ENCODE data around the gene CNTNAP1.

The CNTNAP1 gene

GRCh38 chr17:42702446-42702845, 20.1 kb downstream of the CNTNAP1 start:
- DNase-seq (ENCODE audit: low read depth, low spot score) = no peak
- no peak overlapping the region for H3K4me3 ChIP-seq (ENCODE audit: low read depth, low read length)
- TF ChIP-seq CTCF (IDR thresholded peaks at IDR 0.05; ENCODE audit: low read depth, low read length) = no peak
- in situ Hi-C loops (cut with HindIII; ENCODE audit: low sequenced_read_pairs) = no loop called here

- in situ Hi-C loops (cut with HindIII; ENCODE audit: low sequenced_read_pairs) = no loop called here
- no peak for DNase-seq (ENCODE audit: low read depth, low spot score)
- H3K4me3 ChIP-seq (ENCODE audit: low read depth, low read length) = no peak overlapping the region
- no peak for TF ChIP-seq CTCF (IDR thresholded peaks at IDR 0.05; ENCODE audit: low read depth, low read length)
Measured at GRCh38 chr17:42704490-42704836, 22.1 kb downstream of the CNTNAP1 start.

- no peak for TF ChIP-seq CTCF (IDR thresholded peaks at IDR 0.05; ENCODE audit: low read depth, low read length)
- no peak overlapping the region for H3K4me3 ChIP-seq (ENCODE audit: low read depth, low read length)
- in situ Hi-C loops (cut with HindIII; ENCODE audit: low sequenced_read_pairs) = no loop called here
- no peak for DNase-seq (ENCODE audit: low read depth, low spot score)
Measured at GRCh38 chr17:42704837-42705494, 22.6 kb downstream of the CNTNAP1 start.

GRCh38 chr17:42706732-42707131, 24.4 kb downstream of the CNTNAP1 start:
- no peak for TF ChIP-seq CTCF (IDR thresholded peaks at IDR 0.05; ENCODE audit: low read depth, low read length)
- no peak for DNase-seq (ENCODE audit: low read depth, low spot score)
- H3K4me3 ChIP-seq (ENCODE audit: low read depth, low read length) = no peak overlapping the region
- in situ Hi-C loops (cut with HindIII; ENCODE audit: low sequenced_read_pairs) = no loop called here

- no peak overlapping the region for H3K4me3 ChIP-seq (ENCODE audit: low read depth, low read length)
- no peak for DNase-seq (ENCODE audit: low read depth, low spot score)
- no peak for TF ChIP-seq CTCF (IDR thresholded peaks at IDR 0.05; ENCODE audit: low read depth, low read length)
- in situ Hi-C loops (cut with HindIII; ENCODE audit: low sequenced_read_pairs) = no loop called here
Measured at GRCh38 chr17:42708588-42708987, 26.3 kb downstream of the CNTNAP1 start.

GRCh38 chr17:42709561-42709960, 27.2 kb downstream of the CNTNAP1 start:
- in situ Hi-C loops (cut with HindIII; ENCODE audit: low sequenced_read_pairs) = no loop called here
- no peak for TF ChIP-seq CTCF (IDR thresholded peaks at IDR 0.05; ENCODE audit: low read depth, low read length)
- no peak for DNase-seq (ENCODE audit: low read depth, low spot score)
- no peak overlapping the region for H3K4me3 ChIP-seq (ENCODE audit: low read depth, low read length)
